Endothelial cell of umbilical vein (primary cell): Measurements from ENCODE around the gene PPM1E.
"Not testable (repeated sequence)": the region's sequence is repeated elsewhere in the genome, so short reads cannot be mapped to it uniquely, and the experiment has no call there.

Experiments used
- EZH2 ChIP-seq: IDR thresholded peaks from 2 replicates; pipeline ENCODE4 v1.6.1; 2012; ENCODE audit warnings: borderline replicate concordance, low read depth, mild to moderate bottlenecking, moderate library complexity, low read length, inconsistent platforms; ENCODE audit not compliant: severe bottlenecking
- FOS ChIP-seq: IDR thresholded peaks from 2 replicates; pipeline ENCODE4 v1.6.1; 2011; ENCODE audit warnings: mild to moderate bottlenecking, low read length, moderate library complexity, borderline replicate concordance; ENCODE audit not compliant: insufficient read depth
- JUN ChIP-seq: IDR thresholded peaks from 2 replicates; pipeline ENCODE4 v1.6.1; 2011; ENCODE audit warnings: borderline replicate concordance, low read depth; ENCODE audit not compliant: insufficient read length, insufficient read depth
- MAX ChIP-seq: IDR thresholded peaks from 2 replicates; pipeline ENCODE4 v1.6.1; 2011; ENCODE audit not compliant: insufficient read depth, insufficient read length
- MYC ChIP-seq: IDR thresholded peaks from one replicate; pipeline ENCODE4 v1.6.1; 2011; ENCODE audit warnings: mild to moderate bottlenecking, low read depth, low read length
- POLR2A ChIP-seq: IDR thresholded peaks from 2 replicates; pipeline ENCODE4 v1.6.1; 2012; ENCODE audit warnings: low read depth, mild to moderate bottlenecking, control low read depth, low read length
- POLR2AphosphoS5 ChIP-seq: IDR thresholded peaks from 2 replicates; pipeline ENCODE4 v1.6.1; 2012; ENCODE audit warnings: low read depth, mild to moderate bottlenecking, control low read depth, low read length, moderate library complexity; ENCODE audit not compliant: insufficient read depth
- TF ChIP-seq, protein P1 (sequence below), 2 donors: IDR thresholded peaks; 1 replicate in 1 of 2; 2 replicates in 1 of 2; pipeline ENCODE4 v1.5.1; 2011; ENCODE audit warnings: low read length in 2 of 2, mild to moderate bottlenecking in 2 of 2, moderate library complexity in 2 of 2, control low read depth in 1 of 2, inconsistent platforms in 1 of 2, low read depth in 1 of 2; ENCODE audit not compliant: insufficient read depth in 1 of 2; ENCODE audit errors: extremely low read depth in 1 of 2

- not testable (repeated sequence) for TF ChIP-seq POLR2AphosphoS5, FOS, POLR2A, EZH2, MAX, JUN, MYC
- TF ChIP-seq, protein P1, sequence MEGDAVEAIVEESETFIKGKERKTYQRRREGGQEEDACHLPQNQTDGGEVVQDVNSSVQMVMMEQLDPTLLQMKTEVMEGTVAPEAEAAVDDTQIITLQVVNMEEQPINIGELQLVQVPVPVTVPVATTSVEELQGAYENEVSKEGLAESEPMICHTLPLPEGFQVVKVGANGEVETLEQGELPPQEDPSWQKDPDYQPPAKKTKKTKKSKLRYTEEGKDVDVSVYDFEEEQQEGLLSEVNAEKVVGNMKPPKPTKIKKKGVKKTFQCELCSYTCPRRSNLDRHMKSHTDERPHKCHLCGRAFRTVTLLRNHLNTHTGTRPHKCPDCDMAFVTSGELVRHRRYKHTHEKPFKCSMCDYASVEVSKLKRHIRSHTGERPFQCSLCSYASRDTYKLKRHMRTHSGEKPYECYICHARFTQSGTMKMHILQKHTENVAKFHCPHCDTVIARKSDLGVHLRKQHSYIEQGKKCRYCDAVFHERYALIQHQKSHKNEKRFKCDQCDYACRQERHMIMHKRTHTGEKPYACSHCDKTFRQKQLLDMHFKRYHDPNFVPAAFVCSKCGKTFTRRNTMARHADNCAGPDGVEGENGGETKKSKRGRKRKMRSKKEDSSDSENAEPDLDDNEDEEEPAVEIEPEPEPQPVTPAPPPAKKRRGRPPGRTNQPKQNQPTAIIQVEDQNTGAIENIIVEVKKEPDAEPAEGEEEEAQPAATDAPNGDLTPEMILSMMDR (IDR thresholded peaks at IDR 0.05; ENCODE audit: extremely low read depth in 1 of 2, insufficient read depth in 1 of 2, low read depth in 1 of 2, low read length in 2 of 2): not testable (repeated sequence)
Observed at GRCh38 chr17:58749627-58750026, 6.0 kb upstream of the PPM1E start.
